PC-9 (cell line): ENCODE results near the gene RAB26.

Experiments
- CTCF ChIP-seq: fragments of 200-600 bp; sonication (generic); conservative IDR thresholded peaks from 2 replicates; pipeline ENCODE4 v1.6.1; 2017; ENCODE audit warnings: mixed run types, antibody characterized with exemption, mild to moderate bottlenecking, moderate library complexity
- EZH2 ChIP-seq: fragments of 200-600 bp; sonication (generic); IDR thresholded peaks from 2 replicates; pipeline ENCODE4 v1.8.0; 2017; ENCODE audit warnings: antibody characterized with exemption, low read depth

GRCh38 chr16:2179107-2179501, 30.7 kb downstream of the RAB26 start:
- no peak for TF ChIP-seq CTCF
- TF ChIP-seq EZH2: no peak
